UCSD-AML1 (cell line): ENCODE data around the gene LHX2.

Experiments used
- DNase-seq: peaks from one replicate; lab custom pipeline; 2025; ENCODE audit not compliant: unreplicated experiment; lab: John Stamatoyannopoulos, UW

LHX2 gene

DNA sequence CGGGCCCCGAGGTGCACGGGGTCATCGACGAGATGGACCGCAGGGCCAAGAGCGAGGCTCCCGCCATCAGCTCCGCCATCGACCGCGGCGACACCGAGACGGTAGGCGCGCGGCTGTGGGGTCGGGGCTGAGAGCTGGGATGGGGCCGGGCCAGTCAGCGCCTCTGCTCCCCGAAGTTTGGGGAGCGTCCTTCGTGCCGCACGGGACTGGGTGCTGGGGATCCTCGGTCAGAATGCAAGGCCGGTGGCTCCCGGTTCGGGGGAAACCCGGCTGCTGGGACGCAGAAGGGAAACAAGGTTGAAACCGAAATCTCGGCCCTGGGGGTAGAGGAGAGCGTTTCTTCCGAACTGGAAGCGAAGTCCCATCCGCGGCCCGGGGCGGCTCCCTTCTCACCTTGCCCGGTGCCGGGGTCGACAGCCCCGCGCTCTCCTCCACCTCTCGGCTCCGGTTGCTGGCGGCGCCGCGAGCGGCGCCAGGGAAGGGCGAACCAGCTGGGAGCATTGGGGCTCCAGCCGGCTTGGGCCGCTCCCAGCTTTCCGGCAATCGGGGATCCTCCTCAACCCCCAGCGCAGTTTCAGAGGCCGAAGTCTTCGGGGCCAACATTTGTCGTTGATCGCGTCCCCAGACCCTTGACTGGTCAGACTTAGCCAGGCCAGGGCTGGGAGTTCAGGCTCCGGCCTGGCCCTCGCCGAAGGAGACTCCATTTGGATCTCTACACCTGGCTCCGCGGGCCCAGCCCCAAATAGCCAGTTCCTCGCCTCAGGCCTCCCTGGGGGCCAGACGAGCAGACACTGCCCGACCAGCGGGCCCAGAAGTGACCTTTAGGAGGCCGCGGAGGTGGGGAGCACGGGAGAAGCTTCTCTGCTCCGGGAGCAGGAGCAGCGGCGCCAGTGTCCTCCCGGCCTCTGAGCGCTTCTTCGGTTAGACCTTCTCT is 1.1 kb downstream of the LHX2 start:
- no peak for DNase-seq

DNA sequence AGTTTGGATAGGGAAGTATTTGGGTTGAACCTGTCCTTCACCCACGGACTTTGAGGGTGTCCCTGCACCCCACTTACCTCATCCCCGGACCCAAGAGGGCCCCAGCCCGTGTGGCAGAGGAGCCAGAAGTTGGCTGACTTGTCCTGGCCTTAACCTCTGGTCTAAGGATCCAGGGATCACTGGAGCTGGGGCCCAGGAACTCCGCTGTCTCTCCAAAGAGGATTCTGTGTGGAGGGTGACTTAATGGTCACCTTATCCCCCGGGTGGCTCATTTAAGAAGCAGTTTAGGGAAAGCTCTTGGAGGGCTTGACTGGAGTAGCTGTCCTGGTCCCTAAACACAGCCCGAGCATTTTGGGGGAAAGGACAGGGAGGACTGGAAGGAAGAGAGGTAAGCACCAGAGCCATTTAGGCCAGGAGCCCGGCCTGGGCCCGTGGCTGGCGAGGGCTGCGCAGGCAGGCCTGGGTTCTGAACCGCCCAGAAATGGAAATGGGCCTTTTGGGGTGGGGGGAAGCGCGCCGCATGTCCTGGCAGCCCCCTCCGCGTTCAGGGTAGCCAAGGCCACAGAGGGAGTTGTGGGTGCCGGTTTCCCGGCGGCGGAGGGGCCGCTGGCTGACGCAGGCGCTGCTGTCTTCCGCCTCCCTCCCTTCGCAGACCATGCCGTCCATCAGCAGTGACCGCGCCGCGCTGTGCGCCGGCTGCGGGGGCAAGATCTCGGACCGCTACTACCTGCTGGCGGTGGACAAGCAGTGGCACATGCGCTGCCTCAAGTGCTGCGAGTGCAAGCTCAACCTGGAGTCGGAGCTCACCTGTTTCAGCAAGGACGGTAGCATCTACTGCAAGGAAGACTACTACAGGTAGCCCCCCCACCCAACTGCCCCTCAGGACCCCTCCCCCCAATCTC is 2.0 kb downstream of the LHX2 start:
- DNase-seq: no peak

DNA sequence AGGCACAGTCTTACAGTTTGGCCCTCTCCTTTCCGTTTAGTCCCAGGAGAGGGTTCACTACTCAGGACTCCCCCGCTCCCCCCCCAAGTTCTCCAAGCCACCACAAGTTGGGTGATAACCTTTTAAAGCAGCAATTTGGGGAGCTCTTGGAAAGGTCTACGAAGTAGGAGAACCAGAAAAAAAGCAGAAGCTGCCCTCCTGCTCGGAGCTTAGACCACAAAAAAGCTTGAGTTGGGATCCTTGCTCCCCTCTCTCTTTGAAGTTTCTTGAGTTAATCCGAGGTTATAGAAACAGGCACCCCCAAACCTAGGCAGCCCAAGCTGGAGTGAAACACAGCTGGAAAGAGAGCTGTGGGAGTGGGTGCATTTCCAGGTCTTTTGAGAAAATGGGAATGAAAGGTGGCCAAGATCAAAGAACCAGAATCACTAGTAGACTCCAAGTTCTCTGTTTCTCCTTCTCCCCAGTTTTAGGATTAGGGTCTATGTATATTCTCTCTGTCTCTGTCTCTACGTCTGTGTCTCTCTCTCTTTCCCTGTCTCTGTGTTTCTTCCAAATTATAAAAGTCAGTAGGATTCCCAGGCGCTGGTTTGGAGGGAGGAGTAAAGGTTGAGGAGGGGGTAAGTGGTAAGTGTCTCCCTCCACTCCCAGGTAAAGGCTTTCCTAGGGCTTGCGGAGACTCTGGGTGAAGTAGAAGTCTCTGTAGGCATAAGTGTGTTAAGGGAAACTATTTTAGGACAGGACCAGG is 2.8 kb downstream of the LHX2 start:
- no peak for DNase-seq

DNA sequence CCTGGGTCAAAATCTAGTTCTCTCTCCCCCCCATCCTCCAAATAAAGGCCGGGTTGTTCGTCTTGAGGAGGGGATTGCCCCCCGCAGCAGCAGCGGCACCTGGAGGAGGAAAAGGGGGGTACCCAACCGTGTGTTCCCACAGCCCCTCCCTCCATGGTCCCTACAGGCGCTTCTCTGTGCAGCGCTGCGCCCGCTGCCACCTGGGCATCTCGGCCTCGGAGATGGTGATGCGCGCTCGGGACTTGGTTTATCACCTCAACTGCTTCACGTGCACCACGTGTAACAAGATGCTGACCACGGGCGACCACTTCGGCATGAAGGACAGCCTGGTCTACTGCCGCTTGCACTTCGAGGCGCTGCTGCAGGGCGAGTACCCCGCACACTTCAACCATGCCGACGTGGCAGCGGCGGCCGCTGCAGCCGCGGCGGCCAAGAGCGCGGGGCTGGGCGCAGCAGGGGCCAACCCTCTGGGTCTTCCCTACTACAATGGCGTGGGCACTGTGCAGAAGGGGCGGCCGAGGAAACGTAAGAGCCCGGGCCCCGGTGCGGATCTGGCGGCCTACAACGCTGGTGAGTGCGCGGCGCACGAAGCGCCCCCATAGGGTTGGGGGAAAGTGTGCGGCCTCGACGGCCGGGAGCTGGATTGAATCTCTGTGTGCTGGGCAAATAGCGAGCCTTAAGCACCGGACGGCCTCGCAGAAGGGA is 3.5 kb downstream of the LHX2 start:
- DNase-seq: no peak

DNA sequence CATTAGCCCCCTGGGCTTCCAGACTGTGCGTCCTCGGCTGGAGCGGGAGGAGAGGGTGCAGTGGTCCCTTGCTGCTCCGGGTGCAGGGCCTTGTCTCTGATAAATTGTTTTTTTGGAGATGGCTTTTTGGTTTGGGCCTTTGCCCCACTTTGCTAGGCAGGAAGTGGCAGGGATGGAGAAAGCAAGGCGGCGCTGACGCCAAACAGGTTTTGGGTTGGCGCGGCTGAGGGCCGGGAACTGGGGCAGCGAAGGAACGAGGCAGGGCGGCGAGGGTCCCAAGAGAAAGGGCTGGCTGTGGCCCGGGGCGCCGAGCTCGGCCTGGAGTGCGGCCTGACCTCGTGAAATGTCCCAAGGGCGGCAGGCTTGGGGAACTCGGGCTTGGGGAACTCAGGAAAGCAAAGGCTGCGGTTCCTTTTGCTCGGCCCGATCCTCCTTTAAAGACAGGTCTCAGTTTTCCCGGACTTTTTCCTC is 4.1 kb downstream of the LHX2 start:
- DNase-seq: no peak

DNA sequence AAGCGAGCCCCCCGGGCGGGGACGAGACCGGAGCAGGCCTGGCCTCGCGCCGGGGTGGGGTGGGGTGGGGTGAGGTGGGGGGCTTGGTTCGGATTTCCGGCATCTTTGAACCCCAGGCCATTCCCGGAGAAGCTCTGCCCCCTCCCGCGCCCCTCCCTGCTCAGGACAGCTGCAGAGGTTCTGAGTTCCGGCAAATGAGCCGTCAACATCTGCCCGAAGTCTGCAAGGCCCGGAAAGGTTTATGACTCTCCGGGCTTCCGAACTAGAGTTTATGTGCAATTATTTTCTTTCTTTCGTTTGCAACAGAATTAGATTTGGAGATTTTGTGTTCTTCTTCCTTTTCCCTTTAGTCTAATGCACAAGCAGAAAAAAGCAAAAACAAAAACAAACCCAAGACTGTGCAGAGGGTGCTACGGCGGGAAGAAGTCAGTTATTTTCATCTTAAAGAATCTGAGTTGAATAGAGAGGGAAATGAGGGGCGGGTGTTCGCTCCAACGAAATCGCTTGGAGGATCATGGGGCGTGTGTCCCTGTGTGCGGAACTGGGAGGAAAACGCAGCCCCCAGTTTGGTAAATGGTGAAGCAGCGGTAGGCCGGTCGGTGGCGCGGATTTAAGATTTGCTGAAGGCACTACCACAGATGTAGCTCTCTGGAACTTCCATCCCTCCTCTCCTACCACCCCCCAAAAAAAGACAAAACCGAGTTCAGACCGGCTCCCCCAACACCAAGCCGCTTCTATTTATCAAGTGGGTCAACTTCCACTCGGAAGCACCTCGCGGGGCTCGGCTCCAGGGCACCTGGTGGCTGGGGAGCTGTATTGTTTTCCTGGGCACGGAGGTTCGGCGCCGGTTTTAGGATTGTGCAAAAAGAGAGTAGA is 4.8 kb downstream of the LHX2 start:
- no peak for DNase-seq

DNA sequence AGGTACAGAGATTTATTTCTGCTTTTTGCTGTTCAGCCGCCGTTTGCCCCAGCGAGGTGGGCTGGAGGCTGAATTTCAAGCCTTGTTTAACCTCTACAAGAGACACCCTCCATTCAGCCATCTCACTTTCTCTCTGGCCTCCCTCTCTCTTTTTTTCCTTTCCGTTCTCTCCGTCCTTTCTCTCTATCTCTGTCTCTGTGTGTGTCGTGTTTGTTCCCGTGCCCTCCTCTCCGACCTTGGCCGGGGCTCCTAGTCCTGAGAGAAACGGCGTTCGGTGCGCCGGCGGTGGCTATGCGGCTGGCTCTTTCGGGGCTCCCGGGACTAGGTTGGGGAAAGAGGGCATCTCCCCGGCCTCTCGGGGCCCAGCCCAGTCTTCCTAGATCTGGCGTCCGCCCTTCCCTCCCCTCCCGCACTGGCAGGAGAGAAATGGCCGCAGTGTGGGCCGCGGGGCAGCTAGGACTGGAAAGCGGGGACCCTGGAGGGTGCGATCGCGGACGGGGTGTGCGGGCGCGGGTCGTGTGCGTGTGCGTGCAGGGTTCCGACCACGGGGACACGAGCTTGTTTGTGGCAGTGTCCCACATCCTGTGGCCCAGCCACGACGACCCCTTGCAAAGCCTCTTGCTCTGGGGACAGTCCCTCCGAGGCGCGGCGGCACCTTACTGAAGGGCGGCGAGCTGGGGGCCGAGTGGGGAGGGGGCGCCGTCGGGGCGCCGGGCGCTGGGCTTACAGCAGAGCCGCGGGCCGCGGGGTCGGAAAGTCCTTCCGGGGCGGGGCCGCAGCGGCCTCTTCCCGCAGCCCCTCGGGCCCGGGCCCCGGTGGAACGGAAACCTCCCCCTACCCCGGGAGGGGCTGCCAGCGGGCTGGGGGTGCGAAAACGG is 5.7 kb downstream of the LHX2 start:
- no peak for DNase-seq

DNA sequence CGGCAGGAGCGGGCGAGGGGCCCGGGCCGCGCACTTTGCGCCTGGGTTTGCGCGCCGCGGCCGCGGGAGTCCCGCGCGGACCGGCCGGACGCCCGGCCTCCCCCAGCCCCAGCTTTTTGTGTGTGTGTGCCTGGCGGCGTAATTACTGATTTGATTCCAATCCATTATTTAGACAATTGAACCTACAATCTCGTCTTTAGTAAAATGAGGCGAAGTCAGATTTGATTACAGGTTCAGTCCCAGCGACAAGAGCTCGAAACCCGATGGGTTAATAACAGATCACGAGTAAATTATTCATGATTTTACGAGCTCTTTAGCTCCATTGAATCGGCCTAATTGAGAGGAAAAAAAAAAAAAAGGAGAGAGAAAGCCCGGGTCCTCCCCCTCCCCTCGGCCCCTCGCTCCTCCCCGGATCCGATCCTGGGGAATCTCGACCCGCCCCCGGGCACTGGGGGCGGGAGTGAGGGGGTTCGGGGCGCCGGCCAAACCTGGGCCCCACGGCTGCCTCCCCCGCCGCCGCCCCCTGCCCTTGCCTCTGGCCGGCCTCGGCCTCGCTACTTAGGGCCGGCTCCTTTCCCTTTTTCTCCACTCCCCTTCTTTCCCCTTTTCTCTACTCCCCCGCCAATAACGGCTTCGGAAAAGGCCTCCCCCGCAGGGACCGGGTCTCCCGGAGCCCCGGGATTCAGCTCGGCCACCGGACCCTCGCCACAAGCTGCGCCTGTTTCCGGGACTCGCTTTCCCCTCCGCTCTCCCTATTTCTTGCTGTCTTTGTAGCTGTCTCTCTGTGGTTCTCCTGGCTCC is 6.6 kb downstream of the LHX2 start:
- no peak for DNase-seq

DNA sequence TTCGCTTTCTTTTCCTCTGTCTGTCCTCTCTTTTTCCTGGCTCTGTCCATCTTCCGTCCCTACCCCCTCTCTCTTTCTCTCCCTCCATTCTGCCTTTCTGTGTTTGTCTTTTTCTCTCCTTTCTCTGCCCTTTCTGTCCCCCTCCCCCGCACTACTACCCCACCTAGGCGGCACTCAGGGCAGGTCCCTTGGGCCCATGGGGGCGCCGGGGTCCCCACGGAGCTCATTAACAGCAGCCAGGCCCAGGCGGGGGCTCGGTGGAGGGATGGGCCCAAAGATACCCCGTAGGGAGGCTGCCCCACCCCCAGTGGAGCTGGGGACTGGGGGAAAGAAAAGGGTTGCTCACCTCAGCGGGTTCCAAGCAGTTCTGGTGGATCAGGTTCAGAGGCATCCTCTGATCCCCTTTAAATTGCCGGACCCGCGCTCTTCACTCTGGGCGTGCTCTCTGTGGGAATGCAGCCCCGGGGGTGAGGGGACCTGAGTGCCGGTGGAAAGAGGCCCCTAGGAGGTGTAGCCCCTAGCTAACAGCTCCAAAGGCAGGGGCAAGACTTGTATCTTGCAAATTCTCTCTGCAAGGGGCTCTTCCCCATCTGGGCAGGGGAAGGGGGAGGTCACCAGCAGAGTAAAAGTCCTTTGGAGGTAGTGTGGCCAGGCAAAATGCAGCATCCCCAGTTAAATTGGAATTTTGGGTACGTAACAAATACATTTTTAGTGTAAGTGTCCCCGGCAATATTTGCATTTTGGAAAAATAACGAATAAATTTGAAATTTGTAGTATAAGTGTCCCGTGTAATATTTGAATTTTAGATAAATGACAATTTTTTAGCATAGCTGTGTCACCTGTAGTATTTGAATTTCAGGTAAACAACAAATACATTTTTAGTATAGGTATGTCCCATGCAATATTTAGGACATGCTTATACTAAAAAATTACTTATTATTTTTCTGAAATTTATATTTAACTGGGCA is 7.4 kb downstream of the LHX2 start:
- no peak for DNase-seq

DNA sequence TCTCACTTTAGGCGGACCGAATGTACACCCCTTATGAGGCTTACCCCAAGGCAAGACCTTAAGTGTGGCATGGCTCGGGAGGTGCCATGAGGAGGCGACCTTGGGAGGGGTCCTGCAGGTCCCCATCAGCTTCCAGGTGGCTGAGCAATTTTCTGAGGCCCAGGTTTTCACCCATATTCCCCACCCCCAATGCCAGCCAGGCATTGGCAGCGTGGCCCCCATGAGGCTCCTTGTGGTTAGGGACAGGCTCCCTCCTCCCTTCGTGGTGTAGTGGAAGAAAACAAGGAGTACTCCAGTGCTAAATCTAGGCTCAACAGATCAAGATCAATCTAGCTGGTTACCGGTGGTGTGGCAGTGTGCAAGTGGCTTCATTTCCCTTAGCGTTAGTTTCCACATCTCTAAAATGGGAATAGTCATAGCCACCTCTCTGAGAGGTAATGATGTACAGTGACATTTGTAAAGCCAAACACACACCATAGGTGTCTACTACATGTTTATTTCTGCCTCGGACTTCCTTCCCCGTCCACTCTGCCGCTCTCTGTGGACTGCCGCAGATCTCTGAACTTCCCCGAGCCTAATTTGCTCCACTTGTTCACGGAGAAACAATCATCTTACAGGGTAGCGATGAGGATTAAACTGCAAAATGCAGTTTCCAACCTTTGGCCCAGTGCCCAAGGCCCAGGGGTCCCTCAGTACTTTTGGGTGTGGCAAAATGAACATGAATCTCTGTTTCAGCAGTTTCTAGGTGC is 8.4 kb downstream of the LHX2 start:
- no peak for DNase-seq

DNA sequence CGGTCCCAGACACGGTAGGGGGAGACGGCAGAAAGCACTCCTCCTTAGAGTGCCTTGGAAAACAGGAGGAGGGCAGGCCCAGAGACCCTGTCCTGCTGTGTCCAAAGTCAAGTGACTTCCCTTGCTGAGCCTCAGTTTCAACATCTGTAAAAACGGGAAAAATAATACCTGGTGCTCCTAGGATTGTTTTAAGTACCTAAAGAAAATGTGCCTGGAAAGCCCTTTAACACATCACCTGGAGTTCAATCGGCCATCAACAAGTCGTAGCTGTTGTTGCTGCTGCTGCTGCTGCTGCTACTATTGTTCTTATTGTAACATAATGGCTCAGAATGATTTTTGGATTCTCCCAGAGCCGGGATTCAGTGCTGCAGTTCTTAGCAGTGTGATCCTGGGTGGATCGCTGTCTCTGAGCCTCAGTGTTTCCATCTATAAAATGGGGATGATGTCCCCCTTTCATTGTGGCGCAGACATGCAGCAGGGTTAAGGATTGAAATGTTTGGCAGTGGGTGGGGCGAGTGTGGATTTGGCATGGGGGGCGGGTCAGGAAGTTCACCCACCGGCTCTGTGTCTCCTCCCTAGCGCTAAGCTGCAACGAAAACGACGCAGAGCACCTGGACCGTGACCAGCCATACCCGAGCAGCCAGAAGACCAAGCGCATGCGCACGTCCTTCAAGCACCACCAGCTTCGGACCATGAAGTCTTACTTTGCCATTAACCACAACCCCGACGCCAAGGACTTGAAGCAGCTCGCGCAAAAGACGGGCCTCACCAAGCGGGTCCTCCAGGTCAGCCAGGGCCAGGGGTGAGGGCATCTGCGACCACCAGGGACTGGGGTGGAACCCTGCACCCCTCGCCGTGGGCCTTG is 9.2 kb downstream of the LHX2 start:
- DNase-seq: no peak

DNA sequence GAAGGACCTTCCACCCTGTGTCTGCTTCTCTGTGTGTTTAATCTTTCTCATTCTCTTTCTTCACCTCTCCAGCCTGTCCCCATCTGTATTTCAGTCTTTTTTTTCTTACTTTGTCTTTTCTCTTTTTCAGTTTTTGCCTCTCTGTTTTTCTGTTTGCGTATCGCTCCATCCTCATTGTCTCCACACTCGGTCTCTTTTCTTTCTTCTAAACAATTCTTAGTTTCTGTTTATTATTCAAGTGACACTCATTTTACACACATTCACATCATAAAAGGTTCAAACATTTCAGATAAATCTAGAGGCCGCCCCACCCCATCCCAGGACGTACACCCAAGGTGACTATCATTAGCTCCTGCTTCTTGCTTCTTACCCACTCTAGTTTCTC is 9.8 kb downstream of the LHX2 start:
- DNase-seq: no peak

DNA sequence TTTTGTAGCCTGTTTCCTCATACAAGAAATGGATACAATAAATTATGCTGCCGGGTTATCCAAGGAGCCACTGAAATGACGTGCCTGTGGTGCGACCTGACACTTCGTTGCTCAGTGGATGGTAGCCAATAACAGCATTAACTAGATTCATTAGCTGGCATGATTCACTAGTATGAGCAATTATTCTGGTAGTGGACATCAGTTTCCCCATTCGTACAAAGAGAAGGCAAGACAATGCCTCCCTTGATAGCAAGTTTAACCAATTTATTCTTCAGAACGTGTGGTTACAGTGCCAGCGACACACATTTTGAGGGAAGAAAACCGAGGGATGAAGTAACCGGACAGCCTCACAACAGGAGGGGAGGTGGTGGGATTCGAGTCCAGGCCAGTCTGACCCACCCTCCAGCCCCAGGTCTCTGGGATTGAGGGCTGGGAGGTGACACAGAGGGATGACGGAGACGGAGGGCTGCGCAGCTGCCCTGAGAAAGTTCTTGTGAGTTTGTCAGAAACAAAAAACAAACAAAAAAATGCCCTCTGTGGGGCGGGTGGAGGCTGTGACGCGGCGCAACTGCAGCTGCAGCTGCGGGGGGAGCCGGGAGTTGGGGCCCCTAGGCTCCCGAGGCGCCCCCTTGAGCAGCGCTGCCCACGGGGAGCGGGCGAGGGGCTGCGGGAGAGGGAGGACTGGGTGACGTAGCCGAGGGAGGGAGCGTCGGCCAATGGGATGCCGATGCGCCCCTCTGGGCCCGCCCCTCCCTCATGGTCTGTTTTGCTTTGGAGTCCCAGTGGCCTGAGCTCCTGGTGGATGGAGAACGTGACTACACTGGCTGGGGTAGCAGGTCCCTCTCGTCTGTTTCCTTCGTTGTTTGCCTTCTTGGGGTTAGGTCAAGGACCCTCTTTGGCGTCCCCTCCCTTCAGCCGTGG is 10.9 kb downstream of the LHX2 start:
- DNase-seq: no peak

DNA sequence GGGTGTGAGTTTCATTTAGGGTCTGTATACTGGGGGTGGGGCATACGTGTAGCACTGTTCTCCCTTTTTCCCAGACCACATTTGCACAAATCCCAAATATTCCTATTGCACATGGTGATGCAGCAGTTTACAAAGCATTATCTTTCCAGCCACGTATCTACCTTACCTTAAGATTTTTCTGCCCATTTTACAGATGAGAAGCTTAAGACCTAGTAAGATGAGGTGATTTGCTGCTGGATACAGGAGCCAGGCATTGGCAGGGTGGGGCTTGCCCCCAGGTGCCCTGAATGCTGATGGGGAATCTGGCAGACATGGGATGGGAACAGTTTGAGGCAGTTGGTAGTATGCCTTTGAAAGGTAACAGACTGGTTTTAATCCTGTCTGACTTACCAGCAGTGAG is 12.5 kb downstream of the LHX2 start:
- DNase-seq: no peak
